HG03039 (cell line): Measurements from ENCODE around the gene BRF1.

Source experiments
- ATAC-seq: cut with Tn5 transposase; IDR thresholded peaks from one replicate; pipeline ENCODE4 v1.9.1; 2021; ENCODE audit warnings: mild to moderate bottlenecking, moderate library complexity; ENCODE audit not compliant: unreplicated experiment

Gene BRF1

GRCh38 chr14:105214324-105214915 lies 86.4 kb downstream of the BRF1 start:
- no peak for ATAC-seq

DNA sequence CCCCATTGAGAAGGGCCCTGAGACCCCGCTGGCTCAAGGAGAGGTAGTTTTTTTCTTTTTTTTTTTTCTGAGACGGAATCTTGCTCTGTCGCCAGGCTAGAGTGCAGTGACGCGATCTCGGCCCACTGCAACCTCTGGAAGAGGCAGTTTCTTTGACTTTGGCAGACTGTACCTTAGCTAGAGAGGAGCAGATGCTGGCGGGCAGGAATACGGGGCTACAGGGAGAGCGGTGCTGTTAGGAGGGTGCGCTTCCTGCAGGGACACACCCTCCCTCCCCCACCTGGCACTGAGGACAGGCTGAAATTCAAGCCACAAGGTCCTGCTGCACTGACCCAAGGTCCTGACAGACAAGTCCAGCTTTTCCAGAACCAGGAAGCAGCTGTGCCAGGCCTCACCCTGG lies 87.4 kb downstream of the BRF1 start:
- ATAC-seq, result no peak

- ATAC-seq, result no peak
Observed at GRCh38 chr14:105212541-105213300, 88.1 kb downstream of the BRF1 start.

DNA sequence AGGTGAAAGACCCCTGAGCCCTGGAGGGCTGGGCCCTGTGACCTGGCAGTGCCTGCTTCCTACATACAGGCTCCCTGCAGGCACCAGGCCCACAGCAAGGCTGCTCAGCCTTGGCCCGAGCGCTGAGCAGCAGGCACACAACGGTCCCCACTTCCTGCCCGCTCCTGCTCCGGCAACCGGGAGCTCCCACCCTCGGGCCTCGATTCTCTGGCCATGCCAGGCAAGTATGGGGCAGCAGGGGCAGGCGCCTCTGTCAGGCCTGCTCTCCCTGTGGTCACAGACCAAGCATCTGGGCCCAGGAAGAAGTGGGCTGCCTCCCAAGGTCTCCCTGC lies 89.1 kb downstream of the BRF1 start:
- no peak for ATAC-seq

DNA sequence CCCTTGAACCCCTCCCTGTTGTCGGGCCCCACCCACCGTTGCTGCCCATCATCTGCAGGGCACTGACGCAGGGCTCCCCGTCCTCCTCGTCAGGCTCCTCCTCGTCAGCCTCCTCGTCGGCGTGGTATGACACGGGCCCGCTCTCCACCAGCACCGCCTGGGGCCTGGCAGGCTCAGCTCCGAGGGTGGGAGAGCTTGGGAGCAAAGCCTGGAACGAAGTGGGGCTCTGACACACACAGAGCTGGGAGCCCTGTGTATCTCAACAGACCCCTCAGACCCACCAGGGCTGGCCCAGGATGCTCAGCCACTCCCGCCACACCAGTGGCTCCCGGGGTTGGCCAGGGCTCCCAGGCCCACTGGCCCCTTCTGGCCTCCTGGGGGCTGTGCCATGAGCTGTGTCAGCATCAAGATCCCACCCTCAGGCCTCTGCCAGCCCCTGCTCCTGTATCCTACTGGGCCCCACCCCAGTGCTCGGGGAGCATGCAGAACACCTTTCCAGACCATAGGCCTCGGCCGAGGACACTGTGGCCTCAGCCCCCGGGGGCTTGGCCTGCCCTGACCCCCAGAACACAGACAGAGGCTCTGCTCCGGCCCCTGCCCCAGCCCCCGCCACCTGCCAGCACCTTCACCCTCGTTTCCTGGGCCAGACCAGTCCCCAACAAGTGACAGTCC lies 89.6 kb downstream of the BRF1 start:
- no peak for ATAC-seq

GRCh38 chr14:105210266-105211025 lies 90.4 kb downstream of the BRF1 start:
- no peak for ATAC-seq

- ATAC-seq, result no peak
Observed at GRCh38 chr14:105209646-105210045, 91.2 kb downstream of the BRF1 start.

DNA sequence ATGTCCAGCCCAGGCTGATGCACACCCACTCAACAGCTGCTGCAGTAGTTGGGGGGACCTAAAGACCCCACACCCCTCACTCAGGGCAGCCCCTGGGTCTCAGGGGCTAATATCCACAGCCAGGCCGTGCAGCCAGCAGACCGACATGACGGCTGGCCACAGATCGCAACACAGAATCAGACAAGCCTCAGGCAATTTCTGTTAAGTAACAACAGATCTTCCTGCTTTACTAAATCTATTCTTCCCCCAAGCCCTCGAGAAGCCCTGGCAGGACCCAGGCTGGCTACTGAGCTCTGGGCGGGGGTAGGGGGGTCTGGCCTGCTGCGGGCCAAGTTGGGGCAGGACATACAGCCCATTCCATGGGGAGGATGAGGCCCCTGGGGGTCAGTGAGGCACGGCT lies 91.7 kb downstream of the BRF1 start:
- ATAC-seq, result no peak

DNA sequence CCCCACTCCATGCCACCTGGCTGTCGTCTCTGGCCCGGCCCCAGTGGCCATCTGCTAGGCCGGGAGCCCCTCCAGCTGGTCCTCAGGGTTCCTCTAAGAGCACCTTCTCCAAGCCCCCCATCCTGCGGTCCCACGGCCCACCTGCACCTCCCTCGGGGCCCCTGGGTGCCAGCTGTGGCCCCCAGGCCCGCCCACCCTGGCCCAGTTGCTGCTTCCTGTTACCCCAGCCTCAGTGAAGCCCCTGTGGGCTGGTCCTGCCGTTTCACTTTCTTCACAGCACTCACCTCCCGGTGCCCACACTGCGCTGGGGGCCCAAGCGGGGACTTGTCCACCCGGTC lies 92.1 kb downstream of the BRF1 start:
- ATAC-seq, result no peak

DNA sequence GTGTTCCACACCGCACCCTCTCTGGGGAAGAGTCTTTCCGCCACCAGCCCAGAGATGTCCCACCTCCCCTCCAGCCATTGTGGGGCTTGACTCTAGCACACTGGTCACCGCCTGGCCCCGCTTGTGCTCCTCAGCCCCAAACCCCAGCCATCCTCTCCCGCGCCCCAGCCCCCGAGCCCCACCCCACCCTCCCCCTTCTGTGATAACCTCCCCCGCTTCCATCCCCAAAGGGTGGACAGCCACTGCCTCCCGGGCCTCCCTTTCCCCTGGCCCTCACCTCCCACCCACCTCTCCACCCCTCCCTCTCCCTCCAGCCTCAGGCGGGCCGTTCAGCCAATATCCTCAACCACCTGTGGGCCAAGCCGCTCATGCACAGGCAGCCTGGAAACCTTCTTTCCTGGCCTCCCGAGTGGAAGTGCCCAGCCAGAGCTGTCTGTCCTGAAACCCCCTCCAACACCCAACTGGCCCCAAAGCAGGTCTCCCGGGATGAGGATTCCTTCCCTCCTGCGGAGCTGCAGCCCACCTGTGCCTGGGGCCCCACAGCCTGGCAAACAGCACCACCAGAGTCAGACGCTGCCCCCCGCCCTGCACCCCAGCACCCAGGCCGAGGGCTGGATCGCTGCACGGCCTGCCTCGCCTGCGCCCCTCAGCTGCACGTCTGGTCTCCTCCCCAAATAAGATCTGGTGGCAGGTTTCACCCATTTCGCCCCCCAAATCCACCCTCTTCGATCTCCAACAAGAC lies 92.6 kb downstream of the BRF1 start:
- no peak for ATAC-seq

DNA sequence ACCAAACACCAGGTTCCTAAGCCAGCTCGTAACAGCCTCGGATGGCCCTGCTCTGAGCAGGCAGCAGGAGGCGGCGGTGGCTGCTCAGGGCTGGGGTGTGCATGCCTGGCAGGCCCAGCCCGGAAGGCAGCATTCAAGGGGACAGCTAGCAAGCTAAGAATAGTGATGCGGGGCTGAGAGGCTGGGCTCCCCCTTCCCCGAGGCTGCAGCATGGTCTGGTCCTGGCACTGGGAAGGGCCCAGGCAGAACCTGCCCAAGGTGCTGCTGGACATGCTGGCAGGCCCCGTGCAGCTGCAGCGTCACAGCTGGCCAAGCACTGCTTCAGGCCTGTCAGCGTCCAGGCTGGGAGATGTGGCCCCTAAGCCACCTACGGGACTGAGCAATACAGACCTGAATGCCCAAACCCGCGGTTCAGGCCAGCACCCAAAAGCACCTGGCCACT lies 93.3 kb downstream of the BRF1 start:
- no peak for ATAC-seq

- ATAC-seq, result no peak
Observed at GRCh38 chr14:105206873-105207272, 93.9 kb downstream of the BRF1 start.

DNA sequence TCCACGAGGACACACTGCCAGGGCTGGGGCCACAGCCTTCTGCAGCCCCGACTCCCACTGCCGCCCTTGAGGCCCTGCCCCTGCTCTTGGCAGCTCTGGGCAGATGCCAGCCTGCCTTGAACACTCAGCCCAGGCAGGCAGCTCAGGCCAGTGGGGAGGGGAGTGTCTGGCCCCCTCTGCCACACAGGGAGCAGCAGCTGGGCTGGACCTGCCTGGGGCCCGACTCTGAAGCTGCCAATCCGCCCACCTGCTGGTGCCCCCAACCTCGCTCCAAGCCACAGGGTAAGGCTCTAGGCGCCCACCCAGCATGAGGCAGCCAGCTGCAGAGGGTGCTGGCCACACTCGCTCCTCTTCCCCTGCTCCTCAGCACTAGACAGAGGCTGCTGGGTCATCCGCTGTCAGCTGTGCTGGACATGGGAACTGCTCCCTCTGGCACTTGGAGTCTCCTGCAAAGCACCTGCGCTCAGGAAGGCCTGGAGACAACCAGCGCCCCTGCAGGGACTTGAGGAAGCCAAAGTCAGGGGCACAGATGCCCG lies 95.1 kb downstream of the BRF1 start:
- ATAC-seq, result no peak

DNA sequence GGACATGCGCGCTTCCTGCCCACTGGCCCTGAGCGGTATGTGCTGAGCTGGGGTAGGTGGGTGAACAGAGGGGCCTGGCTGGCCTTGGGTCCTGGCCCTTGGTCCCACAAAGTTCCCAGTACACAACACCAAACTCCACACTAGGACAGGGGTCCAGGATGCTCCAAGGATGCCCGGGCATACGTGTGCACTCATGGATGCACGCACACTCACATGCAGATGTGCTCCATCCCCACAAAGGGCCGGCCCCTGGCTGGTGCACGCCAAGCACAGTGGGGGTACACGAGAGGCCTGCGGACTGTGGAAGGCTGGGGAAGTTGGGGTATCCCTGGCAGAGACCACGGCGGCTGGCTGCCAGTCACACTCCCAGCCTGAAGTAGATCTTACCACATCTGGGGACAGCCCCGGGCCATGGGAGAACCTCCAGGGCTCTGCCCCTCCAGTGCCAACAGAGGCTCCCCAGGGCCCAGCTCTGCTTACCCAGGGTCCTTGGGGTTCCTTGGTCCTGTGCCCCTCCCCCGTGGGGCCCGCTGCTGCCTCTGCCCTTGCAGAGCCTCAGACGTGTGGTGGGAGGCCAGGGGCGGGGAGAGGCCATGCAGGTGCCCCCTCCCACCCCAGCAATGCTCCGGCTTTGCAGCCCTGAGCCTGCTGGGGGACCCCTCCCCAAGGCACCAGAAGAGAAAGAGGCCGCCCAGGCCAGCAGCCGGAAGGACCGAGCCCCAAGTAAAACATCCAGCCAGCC lies 95.7 kb downstream of the BRF1 start:
- ATAC-seq, result no peak

DNA sequence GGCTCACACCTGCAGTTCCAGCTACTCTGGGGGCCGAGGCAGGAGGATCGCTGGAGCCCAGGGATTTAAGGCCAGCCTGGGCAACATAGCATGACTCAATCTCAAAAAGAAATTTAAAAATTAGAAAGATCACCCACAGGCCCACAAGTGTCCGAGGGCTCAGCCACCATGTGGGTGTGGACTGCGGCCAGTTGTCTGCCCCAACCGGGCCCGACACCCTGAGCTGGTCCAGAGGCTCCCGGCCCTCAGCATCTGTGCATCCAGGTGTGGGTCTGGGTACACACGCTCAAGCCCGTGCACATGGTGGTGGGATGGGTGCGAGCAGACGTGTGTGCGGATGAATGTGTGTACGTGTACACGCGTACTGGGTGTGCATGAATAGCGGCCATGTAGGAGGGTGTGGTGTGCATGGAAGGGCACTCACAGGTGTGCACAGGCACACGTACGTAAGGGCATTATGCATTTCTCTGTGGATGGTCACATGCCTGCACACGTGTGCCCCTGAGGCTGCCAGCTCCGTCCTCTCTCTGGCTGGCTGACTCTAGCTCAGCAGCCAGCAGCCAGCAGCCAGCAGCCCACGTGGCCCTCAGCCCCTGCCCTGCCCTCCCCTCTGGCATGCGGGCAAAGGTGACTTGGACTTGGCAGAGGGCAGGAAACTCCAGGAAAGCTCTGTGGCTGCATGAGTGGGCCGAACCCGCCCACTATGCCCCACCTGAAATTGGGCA lies 96.4 kb downstream of the BRF1 start:
- ATAC-seq, result no peak

- ATAC-seq, result no peak
Observed at GRCh38 chr14:105203701-105204100, 97.1 kb downstream of the BRF1 start.

DNA sequence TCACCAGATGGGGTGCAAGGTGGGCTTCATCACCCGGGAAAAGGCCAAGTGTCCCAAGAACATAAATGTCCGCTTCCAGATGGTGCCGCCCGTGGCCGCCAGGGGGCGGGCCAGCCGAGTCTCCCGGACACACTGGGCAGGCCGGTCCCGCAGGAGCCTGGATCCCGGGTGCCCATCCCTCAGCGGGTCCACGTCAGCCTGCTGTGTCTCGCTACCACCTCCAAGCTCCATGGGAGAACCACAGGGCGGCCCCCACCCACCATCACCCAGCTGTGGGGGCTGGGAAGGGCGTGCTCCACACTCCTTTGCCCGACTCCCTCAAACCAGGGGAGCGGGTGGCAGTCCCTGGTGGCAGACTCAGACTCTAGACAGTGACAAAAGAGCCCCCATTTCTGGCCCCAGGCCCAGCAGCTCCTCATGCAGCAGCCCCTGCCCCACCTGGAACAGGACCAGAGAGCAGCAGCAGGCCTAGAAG lies 97.7 kb downstream of the BRF1 start:
- ATAC-seq, result no peak

DNA sequence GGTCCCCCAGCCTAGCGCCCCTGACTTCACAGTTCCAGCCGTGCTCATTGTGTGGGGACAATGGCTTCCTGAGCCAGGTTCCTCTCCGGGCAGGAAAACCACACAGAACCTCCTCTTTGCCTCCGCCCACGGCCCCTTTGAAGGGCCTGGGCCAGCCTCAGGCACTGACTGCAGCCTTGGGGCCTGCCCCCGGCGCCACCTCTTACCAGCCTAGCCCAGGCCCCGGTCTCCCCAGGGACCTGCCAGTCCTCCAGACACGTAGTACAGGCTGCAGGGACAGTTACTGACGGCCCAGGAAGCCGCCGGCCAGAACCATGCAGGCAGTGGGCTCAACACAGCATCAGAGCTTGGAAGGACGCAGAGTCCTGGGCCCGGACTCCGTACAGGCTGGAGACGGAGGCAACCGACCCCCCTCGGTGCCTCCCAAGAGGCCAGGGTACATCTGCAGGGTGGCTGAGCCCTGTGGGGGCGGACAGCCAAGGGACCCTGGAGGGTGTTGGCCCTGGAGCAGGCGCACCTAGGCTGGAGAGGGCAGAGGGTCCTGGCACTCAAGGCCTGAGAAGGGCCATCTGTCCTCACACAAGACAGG lies 98.8 kb downstream of the BRF1 start:
- ATAC-seq, result no peak
